Measurements from ENCODE around the gene G6PC1.

G6PC1 gene

GRCh38 chr17:42950044-42950783, 49.6 kb downstream of the G6PC1 start:
- no peak for DNase-seq
